Lower leg skin (tissue), 4 donors: ENCODE data around the gene ARFGAP3. TPM values are rescaled to one million over a fixed set of nuclear protein-coding genes. Genes with fewer than 3 reads are reported as not detected.

ENCODE experiments used
- DNase-seq, 2 donors: peaks; one replicate each; pipeline ENCODE4 v3.0.0-alpha.2; 2019; ENCODE audit warnings: low spot score in 2 of 2
- H3K4me3 ChIP-seq: fragments of 200-600 bp; sonication (generic); 2 replicates; pipeline ENCODE4 v1.5.1; 2017; ENCODE audit warnings: mild to moderate bottlenecking, low read depth; ENCODE audit not compliant: poor library complexity, severe bottlenecking
- CTCF ChIP-seq, 3 donors: fragments of 450-650 bp; IDR thresholded peaks; one replicate each; pipeline ENCODE4 v1.5.1; 2016; ENCODE audit warnings: antibody characterized with exemption in 3 of 3, mild to moderate bottlenecking in 3 of 3, moderate library complexity in 2 of 3
- POLR2A ChIP-seq, 2 donors: fragments of 450-650 bp; IDR thresholded peaks; one replicate each; pipeline ENCODE4 v1.6.1; 2016 to 2017; ENCODE audit warnings: antibody characterized with exemption in 2 of 2, mild to moderate bottlenecking in 1 of 2, moderate library complexity in 1 of 2
- WGBS, 2 donors: methylation state at CpG; one replicate each; pipeline ENCODE4 v1.1.5; 2018; 5-methylcytosine and 5-hydroxymethylcytosine counted together
- intact Hi-C: fragments of 100-400 bp; cut with DNase I; formaldehyde crosslinking; loops from one replicate; pipeline ENCODE4 v1.15.0; 2023; ENCODE audit warnings: low total_unique reads
- total RNA-seq, 4 donors: library from RNA; depleted of rRNA; stranded (reverse); fragments of >200 nt; gene quantifications; one replicate each; pipeline ENCODE4 v1.1.0, GENCODE V29; 2016

ARFGAP3 gene
- total RNA-seq, result 10 to 100 TPM; 22.9 to 47.2 (median 31.2) TPM

GRCh38 chr22:42856865-42857704 is at the start of gene ARFGAP3:
TSS of gene ARFGAP3 (minus strand) at chr22:42857273. CDS start at chr22:42857182, 91 bp downstream.
- H3K4me3 ChIP-seq, result peak within 1 kb of the TSS; percentile 55
- no peak for TF ChIP-seq POLR2A (IDR thresholded peaks at IDR 0.05)
- TF ChIP-seq CTCF (IDR thresholded peaks at IDR 0.05), result no peak
- 12 to 30% methylated on average over 22 to 49 of the region's 111 CpGs for WGBS, 2 donors
- peak; percentile 86 to 98 for DNase-seq
- intact Hi-C loops, result no loop called here

- H3K4me3 ChIP-seq, result no peak overlapping the region
- no peak for TF ChIP-seq POLR2A (IDR thresholded peaks at IDR 0.05)
- no peak for TF ChIP-seq CTCF (IDR thresholded peaks at IDR 0.05)
- 31 to 38% methylated on average over 5 of the region's 5 CpGs for WGBS, 2 donors
- intact Hi-C loops, result loop anchor here (5.0 kb wide), 1 partner anchor 1197 kb away; no protein-coding TSS in a partner anchor
- DNase-seq, result no peak
Measured at GRCh38 chr22:42905702-42906183, 48.7 kb upstream of the ARFGAP3 start.

- TF ChIP-seq CTCF (IDR thresholded peaks at IDR 0.05), result no peak
- TF ChIP-seq POLR2A (IDR thresholded peaks at IDR 0.05), result no peak
- WGBS, 2 donors, result 80 to 82% methylated on average over 13 of the region's 13 CpGs
- H3K4me3 ChIP-seq, result no peak overlapping the region
- intact Hi-C loops, result loop anchor here (5.0 kb wide), 1 partner anchor 1197 kb away; no protein-coding TSS in a partner anchor
- no peak for DNase-seq
Measured at GRCh38 chr22:42905217-42905616, 48.1 kb upstream of the ARFGAP3 start.

- TF ChIP-seq POLR2A (IDR thresholded peaks at IDR 0.05), result no peak
- no peak for TF ChIP-seq CTCF (IDR thresholded peaks at IDR 0.05)
- H3K4me3 ChIP-seq, result no peak overlapping the region
- WGBS, 2 donors, result 93 to 95% methylated on average over 12 of the region's 12 CpGs
- DNase-seq, result no peak
- intact Hi-C loops, result no loop called here
Measured at GRCh38 chr22:42904050-42904449, 47.0 kb upstream of the ARFGAP3 start.

GRCh38 chr22:42902875-42903510 is 45.9 kb upstream of the ARFGAP3 start:
- DNase-seq, result no peak
- TF ChIP-seq CTCF (IDR thresholded peaks at IDR 0.05) (no peak), POLR2A (IDR thresholded peaks at IDR 0.05) (no peak)
- intact Hi-C loops, result no loop called here
- WGBS, 2 donors, result 78 to 90% methylated on average over 15 of the region's 15 CpGs
- H3K4me3 ChIP-seq, result no peak overlapping the region
